Liver (tissue), 9 donors: ENCODE measurements around the gene ZNF273. TPM values are rescaled to one million over a fixed set of nuclear protein-coding genes. Genes with fewer than 3 reads are reported as not detected.
"Not testable (repeated sequence)": the region's sequence is repeated elsewhere in the genome, so short reads cannot be mapped to it uniquely, and the experiment has no call there.

Experiments
- DNase-seq: peaks from one replicate; pipeline ENCODE4 v3.0.0-alpha.2; 2017; ENCODE audit warnings: low spot score
- H3K27ac ChIP-seq, 2 donors: one replicate each; pipeline ENCODE4 v1.7.0; 2013; ENCODE audit warnings: inconsistent platforms in 2 of 2, low read length in 2 of 2, control low read depth in 1 of 2, low read depth in 1 of 2, mild to moderate bottlenecking in 1 of 2
- H3K27me3 ChIP-seq, 4 donors: one replicate each; pipeline versions ENCODE4 v1.6.1 to v1.7.0; 2013; ENCODE audit warnings: low read length in 3 of 4, inconsistent platforms in 1 of 4, mild to moderate bottlenecking in 1 of 4, moderate library complexity in 1 of 4; ENCODE audit not compliant: control insufficient read depth in 4 of 4, insufficient read depth in 4 of 4
- H3K36me3 ChIP-seq, 4 donors: one replicate each; pipeline versions ENCODE4 v1.6.1 to v1.7.0; 2013; ENCODE audit warnings: low read length in 3 of 4, mild to moderate bottlenecking in 3 of 4, low read depth in 1 of 4, moderate library complexity in 1 of 4; ENCODE audit not compliant: control insufficient read depth in 4 of 4, insufficient read depth in 3 of 4
- H3K4me1 ChIP-seq, 4 donors: one replicate each; pipeline versions ENCODE4 v1.6.1 to v1.7.0; 2013; ENCODE audit warnings: low read length in 3 of 4, mild to moderate bottlenecking in 3 of 4, moderate library complexity in 1 of 4; ENCODE audit not compliant: control insufficient read depth in 4 of 4, insufficient read depth in 4 of 4
- H3K4me3 ChIP-seq, 3 donors: one replicate each; pipeline versions ENCODE4 v1.6.1 to v1.7.0; 2013; ENCODE audit warnings: low read length in 3 of 3, control low read depth in 1 of 3, low read depth in 1 of 3, mild to moderate bottlenecking in 1 of 3
- H3K9ac ChIP-seq, 2 donors: one replicate each; pipeline ENCODE4 v1.7.0; 2013; ENCODE audit warnings: low read length in 2 of 2, mild to moderate bottlenecking in 2 of 2, moderate library complexity in 2 of 2, control low read depth in 1 of 2, low read depth in 1 of 2
- H3K9me3 ChIP-seq, 4 donors: one replicate each; pipeline versions ENCODE4 v1.6.1 to v1.7.0; 2013; ENCODE audit warnings: low read length in 3 of 4; ENCODE audit not compliant: control insufficient read depth in 4 of 4
- EGR1 ChIP-seq, 2 donors: IDR thresholded peaks; 2 replicates each; pipeline ENCODE4 v1.6.1; 2016 to 2018; ENCODE audit warnings: antibody characterized with exemption in 2 of 2, low read depth in 2 of 2
- FOXA1 ChIP-seq: IDR thresholded peaks from 2 replicates; pipeline ENCODE4 v1.6.1; 2016; ENCODE audit warnings: antibody characterized with exemption
- FOXA2 ChIP-seq: IDR thresholded peaks from 2 replicates; pipeline ENCODE4 v1.6.1; 2016; ENCODE audit warnings: antibody characterized with exemption
- GABPA ChIP-seq, 2 donors: IDR thresholded peaks in 1 of 2; conservative IDR thresholded peaks in 1 of 2; 2 replicates each; pipeline ENCODE4 v1.6.1; 2016; ENCODE audit warnings: antibody characterized with exemption in 2 of 2, mild to moderate bottlenecking in 1 of 2, moderate library complexity in 1 of 2
- HNF4A ChIP-seq, 2 donors: conservative IDR thresholded peaks; 2 replicates each; pipeline ENCODE4 v1.6.1; 2016; ENCODE audit warnings: antibody characterized with exemption in 2 of 2, mild to moderate bottlenecking in 2 of 2
- RAD21 ChIP-seq, 2 donors: IDR thresholded peaks; 2 replicates each; pipeline ENCODE4 v1.6.1; 2016; ENCODE audit warnings: antibody characterized with exemption in 2 of 2, mild to moderate bottlenecking in 2 of 2
- TAF1 ChIP-seq: conservative IDR thresholded peaks from 2 replicates; pipeline ENCODE4 v1.6.1; 2016; ENCODE audit warnings: antibody characterized with exemption, mild to moderate bottlenecking
- YY1 ChIP-seq: IDR thresholded peaks from 2 replicates; pipeline ENCODE4 v1.6.1; 2016; ENCODE audit warnings: antibody characterized with exemption, mild to moderate bottlenecking
- WGBS: extraction: QIAGEN DNeasy Blood & Tissue Kit; methylation state at CpG from one replicate; pipeline ENCODE4 v1.1.7; 2013; 5-methylcytosine and 5-hydroxymethylcytosine counted together
- polyA plus RNA-seq, 2 donors: library from polyadenylated mRNA; stranded (reverse) in 1 of 2; unstranded in 1 of 2; fragments of 200-250 nt in 1 of 2; fragments of >200 nt in 1 of 2; fragmentation: Nextera tagmentation in 1 of 2; extraction: Ambion mirVana in 1 of 2; gene quantifications; one replicate each; pipeline versions ENCODE4 v1.2.1 to v1.2.3, GENCODE V29; 2013 to 2015
- total RNA-seq, 2 donors: library from RNA; depleted of rRNA; stranded (reverse); fragments of >200 nt; gene quantifications; one replicate each; pipeline ENCODE4 v1.2.3, GENCODE V29; 2014
- TF ChIP-seq, protein P1 (sequence below): IDR thresholded peaks from 2 replicates; pipeline ENCODE4 v1.6.1; 2016; ENCODE audit warnings: antibody characterized with exemption
- TF ChIP-seq, protein P2 (sequence below): IDR thresholded peaks from 2 replicates; pipeline ENCODE4 v1.6.1; 2016; ENCODE audit warnings: antibody characterized with exemption, mild to moderate bottlenecking
- donor health status: healthy.
- donor health status: healthy.
- donor health status: healthy.
- donor health status: healthy.
- donor health status: healthy.

Gene ZNF273
- total and polyA plus RNA-seq, 4 donors, result 0.43 to 14.9 (median 0.73) TPM

DNA sequence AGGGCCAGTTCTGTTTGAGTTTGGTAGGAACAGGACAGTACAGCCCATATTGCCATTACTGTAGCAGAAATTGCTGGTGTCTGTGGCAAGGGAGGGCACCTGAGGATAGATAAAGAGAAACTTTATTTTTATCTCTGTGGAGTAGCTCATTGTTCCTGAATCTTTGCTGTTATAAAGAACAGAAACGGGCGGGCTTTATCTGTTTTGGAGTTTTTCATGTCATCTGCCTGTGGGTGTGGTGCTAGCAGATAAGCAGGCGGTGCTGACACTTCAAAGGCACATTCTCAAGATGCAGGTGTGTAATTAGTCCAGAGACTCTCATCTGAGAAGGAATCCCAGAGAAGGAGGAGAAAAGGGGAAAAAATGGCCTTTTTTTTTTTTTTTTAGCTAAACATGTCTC is 11.5 kb downstream of the ZNF273 start:
- no peak for DNase-seq
- peaks cover 0 to 2% (median 0%) of the 10 kb centered on the region in 4 donors for H3K36me3 ChIP-seq

DNA sequence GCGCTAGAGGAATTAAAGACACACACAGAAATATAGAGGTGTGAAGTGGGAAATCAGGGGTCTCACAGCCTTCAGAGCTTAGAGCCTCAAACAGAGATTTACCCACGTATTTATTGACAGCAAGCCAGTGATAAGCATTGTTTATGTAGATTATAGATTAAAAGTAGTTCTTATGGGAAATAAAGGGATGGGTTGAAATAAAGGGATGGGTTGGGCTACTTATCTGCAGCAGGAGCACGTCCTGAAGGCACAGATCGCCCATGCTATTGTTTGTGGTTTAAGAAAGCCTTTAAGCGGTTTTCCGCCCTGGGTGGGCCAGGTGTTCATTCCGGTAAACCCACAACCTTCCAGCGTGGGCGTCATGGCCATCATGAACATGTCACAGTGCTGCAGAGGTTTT is 12.2 kb downstream of the ZNF273 start:
- not testable (repeated sequence) for DNase-seq, H3K36me3 ChIP-seq, H3K27ac ChIP-seq, H3K27me3 ChIP-seq, H3K9me3 ChIP-seq, H3K9ac ChIP-seq, H3K4me3 ChIP-seq, H3K4me1 ChIP-seq
- WGBS, result 98% methylated on average over 9 of the region's 9 CpGs

More for the DNA sequence above, 11.5 kb downstream of the ZNF273 start:
- no peak overlapping the region for H3K4me3 ChIP-seq
- H3K9ac ChIP-seq, result no peak overlapping the region
- H3K27ac ChIP-seq, result no peak overlapping the region
- WGBS, result 95% methylated on average over 3 of the region's 3 CpGs
- H3K27me3 ChIP-seq, result no peaks in the 10 kb centered on the region
- TF ChIP-seq FOXA2, result no peak
- no peaks in the 10 kb centered on the region for H3K4me1 ChIP-seq
- peaks cover 0 to 2% (median 0%) of the 10 kb centered on the region in 4 donors for H3K9me3 ChIP-seq

DNA sequence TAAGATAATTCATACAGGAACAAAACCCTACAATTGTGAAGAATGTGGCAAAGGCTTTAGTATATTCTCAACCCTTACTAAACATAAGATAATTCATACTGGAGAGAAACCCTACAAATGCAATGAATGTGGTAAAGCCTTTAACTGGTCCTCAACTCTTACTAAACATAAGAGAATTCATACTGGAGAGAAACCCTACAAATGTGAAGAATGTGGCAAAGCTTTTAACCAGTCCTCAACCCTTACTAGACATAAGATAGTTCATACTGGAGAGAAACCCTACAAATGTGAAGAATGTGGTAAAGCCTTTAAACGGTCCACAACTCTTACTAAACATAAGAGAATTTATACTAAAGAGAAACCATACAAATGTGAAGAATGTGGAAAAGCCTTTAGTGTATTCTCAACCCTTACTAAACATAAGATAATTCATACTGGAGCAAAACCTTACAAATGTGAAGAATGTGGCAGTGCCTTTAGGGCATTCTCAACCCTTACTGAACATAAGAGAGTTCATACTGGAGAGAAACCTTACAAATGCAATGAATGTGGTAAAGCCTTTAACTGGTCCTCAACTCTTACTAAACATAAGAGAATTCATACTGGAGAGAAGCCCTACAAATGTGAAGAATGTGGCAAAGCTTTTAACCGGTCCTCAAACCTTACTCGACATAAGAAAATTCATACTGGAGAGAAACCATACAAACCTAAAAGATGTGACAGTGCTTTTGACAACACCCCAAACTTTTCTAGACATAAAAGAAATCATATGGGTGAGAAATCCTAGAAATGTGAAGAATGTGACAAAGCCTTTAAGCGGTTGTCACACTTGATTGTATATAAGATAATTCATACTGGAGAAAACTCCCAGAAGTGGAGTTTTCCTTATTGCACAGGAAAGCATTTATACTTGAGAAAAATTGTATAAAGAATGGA is 25.4 kb downstream of the ZNF273 start:
- H3K4me3 ChIP-seq, result peak overlapping the region in 1 of 3 donors; percentile 59
- not testable (repeated sequence) for H3K9ac ChIP-seq, H3K4me1 ChIP-seq, H3K27ac ChIP-seq, DNase-seq, H3K27me3 ChIP-seq
- H3K36me3 ChIP-seq, result peaks cover 0 to 17% (median 6%) of the 10 kb centered on the region in 4 donors
- H3K9me3 ChIP-seq, result peaks cover 12 to 53% (median 13%) of the 10 kb centered on the region in 4 donors
- 99% methylated on average over 4 of the region's 4 CpGs for WGBS

DNA sequence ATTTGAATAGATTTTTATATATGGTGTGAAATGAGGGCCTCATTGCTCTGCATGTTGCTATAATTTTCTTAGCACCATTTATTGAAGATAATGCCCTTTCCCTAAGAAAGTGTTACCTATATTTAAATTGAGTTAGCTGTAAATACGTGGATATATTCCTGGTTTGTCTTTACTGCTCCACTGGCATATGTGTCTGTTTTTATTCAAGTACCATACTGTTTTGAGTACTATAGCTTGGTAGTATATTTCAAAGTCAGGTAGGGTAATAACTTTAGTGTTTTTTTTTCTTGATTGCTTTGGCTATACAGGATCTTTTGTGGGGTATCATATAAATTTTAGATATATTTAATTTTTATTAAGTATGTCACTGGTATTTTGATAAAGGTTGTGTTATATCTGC is 31.4 kb downstream of the ZNF273 start:
- Histone ChIP-seq H3K9me3 (peaks cover 1 to 20% (median 7%) of the 10 kb centered on the region in 4 donors), H3K36me3 (no peaks in the 10 kb centered on the region), H3K27ac (no peak overlapping the region), H3K4me3 (no peak overlapping the region), H3K27me3 (no peaks in the 10 kb centered on the region), H3K4me1 (no peaks in the 10 kb centered on the region), H3K9ac (no peak overlapping the region)
- no peak for DNase-seq
- TF ChIP-seq YY1 (no peak), GABPA (IDR thresholded peaks at IDR 0.05 in 1 of 2, conservative IDR thresholded peaks at IDR 0.05 in 1 of 2) (no peak), FOXA1 (no peak), HNF4A (conservative IDR thresholded peaks at IDR 0.05) (no peak), EGR1 (IDR thresholded peaks at IDR 0.05; ENCODE audit: low read depth in 2 of 2) (no peak), RAD21 (IDR thresholded peaks at IDR 0.05) (no peak), TAF1 (no peak)
- TF ChIP-seq, protein P1, sequence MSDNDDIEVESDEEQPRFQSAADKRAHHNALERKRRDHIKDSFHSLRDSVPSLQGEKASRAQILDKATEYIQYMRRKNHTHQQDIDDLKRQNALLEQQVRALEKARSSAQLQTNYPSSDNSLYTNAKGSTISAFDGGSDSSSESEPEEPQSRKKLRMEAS, result no peak
- TF ChIP-seq, protein P2, sequence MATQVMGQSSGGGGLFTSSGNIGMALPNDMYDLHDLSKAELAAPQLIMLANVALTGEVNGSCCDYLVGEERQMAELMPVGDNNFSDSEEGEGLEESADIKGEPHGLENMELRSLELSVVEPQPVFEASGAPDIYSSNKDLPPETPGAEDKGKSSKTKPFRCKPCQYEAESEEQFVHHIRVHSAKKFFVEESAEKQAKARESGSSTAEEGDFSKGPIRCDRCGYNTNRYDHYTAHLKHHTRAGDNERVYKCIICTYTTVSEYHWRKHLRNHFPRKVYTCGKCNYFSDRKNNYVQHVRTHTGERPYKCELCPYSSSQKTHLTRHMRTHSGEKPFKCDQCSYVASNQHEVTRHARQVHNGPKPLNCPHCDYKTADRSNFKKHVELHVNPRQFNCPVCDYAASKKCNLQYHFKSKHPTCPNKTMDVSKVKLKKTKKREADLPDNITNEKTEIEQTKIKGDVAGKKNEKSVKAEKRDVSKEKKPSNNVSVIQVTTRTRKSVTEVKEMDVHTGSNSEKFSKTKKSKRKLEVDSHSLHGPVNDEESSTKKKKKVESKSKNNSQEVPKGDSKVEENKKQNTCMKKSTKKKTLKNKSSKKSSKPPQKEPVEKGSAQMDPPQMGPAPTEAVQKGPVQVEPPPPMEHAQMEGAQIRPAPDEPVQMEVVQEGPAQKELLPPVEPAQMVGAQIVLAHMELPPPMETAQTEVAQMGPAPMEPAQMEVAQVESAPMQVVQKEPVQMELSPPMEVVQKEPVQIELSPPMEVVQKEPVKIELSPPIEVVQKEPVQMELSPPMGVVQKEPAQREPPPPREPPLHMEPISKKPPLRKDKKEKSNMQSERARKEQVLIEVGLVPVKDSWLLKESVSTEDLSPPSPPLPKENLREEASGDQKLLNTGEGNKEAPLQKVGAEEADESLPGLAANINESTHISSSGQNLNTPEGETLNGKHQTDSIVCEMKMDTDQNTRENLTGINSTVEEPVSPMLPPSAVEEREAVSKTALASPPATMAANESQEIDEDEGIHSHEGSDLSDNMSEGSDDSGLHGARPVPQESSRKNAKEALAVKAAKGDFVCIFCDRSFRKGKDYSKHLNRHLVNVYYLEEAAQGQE, result no peak
- 95% methylated on average over 1 of the region's 1 CpG for WGBS
